HG03354 (cell line): ENCODE results near the gene SLC12A7.
"Not testable (repeated sequence)": the region's sequence is repeated elsewhere in the genome, so short reads cannot be mapped to it uniquely, and the experiment has no call there.

Source experiments
- ATAC-seq: cut with Tn5 transposase; IDR thresholded peaks from one replicate; pipeline ENCODE4 v1.9.1; 2021; ENCODE audit warnings: mild to moderate bottlenecking; ENCODE audit not compliant: unreplicated experiment, poor library complexity, severe bottlenecking

The SLC12A7 gene

GRCh38 chr5:1031306-1031959 lies 80.4 kb downstream of the SLC12A7 start:
- no peak for ATAC-seq

GRCh38 chr5:1030801-1031271 lies 81.0 kb downstream of the SLC12A7 start:
- ATAC-seq = no peak

- ATAC-seq = no peak
These were observed 81.8 kb downstream of the SLC12A7 start for GRCh38 chr5:1029945-1030625.

- no peak for ATAC-seq
These were observed 82.5 kb downstream of the SLC12A7 start for GRCh38 chr5:1029282-1029944.

GRCh38 chr5:1028481-1029281 lies 83.2 kb downstream of the SLC12A7 start:
- ATAC-seq = no peak

GRCh38 chr5:1027631-1028441 lies 84.0 kb downstream of the SLC12A7 start:
- no peak for ATAC-seq

GRCh38 chr5:1026700-1027621 lies 84.9 kb downstream of the SLC12A7 start:
- ATAC-seq = no peak

- ATAC-seq = not testable (repeated sequence)
These were observed 89.9 kb downstream of the SLC12A7 start for GRCh38 chr5:1021969-1022336.

- ATAC-seq = no peak
These were observed 90.5 kb downstream of the SLC12A7 start for GRCh38 chr5:1021136-1021968.

- ATAC-seq = no peak
These were observed 91.4 kb downstream of the SLC12A7 start for GRCh38 chr5:1020452-1020961.

GRCh38 chr5:1019001-1019905 lies 92.6 kb downstream of the SLC12A7 start:
- no peak for ATAC-seq

- ATAC-seq = no peak
These were observed 93.3 kb downstream of the SLC12A7 start for GRCh38 chr5:1018596-1018995.

- ATAC-seq = no peak
These were observed 94.0 kb downstream of the SLC12A7 start for GRCh38 chr5:1017691-1018455.

- no peak for ATAC-seq
These were observed 94.8 kb downstream of the SLC12A7 start for GRCh38 chr5:1017056-1017455.

- ATAC-seq = no peak
These were observed 95.4 kb downstream of the SLC12A7 start for GRCh38 chr5:1016476-1016875.

GRCh38 chr5:1016036-1016435 lies 95.8 kb downstream of the SLC12A7 start:
- no peak for ATAC-seq
